SK-N-MC (cell line): ENCODE measurements around the gene TBC1D22A.

ENCODE experiments used
- DNase-seq: peaks from one replicate; pipeline ENCODE4 v3.0.0-alpha.2; 2011; ENCODE audit warnings: low read depth, low spot score
- H3K27ac ChIP-seq: fragments of 200-600 bp; sonication (generic); 2 replicates; pipeline ENCODE4 v1.5.1; 2016; ENCODE audit warnings: mixed run types
- H3K36me3 ChIP-seq: fragments of 200-600 bp; sonication (generic); 2 replicates; pipeline ENCODE4 v1.6.1; 2017; ENCODE audit warnings: antibody characterized with exemption, low read length, mixed read lengths; ENCODE audit not compliant: insufficient read depth
- H3K4me3 ChIP-seq: fragments of 200-600 bp; sonication (generic); 2 replicates; pipeline ENCODE4 v1.5.1; 2016
- H3K9ac ChIP-seq: fragments of 200-600 bp; sonication (generic); 2 replicates; pipeline ENCODE4 v1.8.0; 2017; ENCODE audit warnings: mixed run types, mixed read lengths; ENCODE audit not compliant: insufficient read length
- H3K9me3 ChIP-seq: fragments of 200-600 bp; sonication (generic); 2 replicates; pipeline ENCODE4 v1.6.1; 2017; ENCODE audit warnings: low read depth, mild to moderate bottlenecking, antibody characterized with exemption, low read length, moderate library complexity, mixed read lengths
- EZH2 ChIP-seq: fragments of 200-600 bp; sonication (generic); IDR thresholded peaks from one replicate; pipeline ENCODE4 v1.6.1; 2017; ENCODE audit warnings: antibody characterized with exemption
- FOXP2 ChIP-seq: optimal IDR thresholded peaks from 2 replicates; pipeline ENCODE3; 2011; ENCODE audit warnings: mild to moderate bottlenecking, moderate library complexity; ENCODE audit not compliant: insufficient read depth; ENCODE audit errors: extremely low read length, control extremely low read depth
- POLR2AphosphoS5 ChIP-seq: IDR thresholded peaks from 2 replicates; pipeline ENCODE4 v1.6.1; 2012; ENCODE audit warnings: mild to moderate bottlenecking, low read depth, low read length, borderline replicate concordance

TBC1D22A gene

GRCh38 chr22:47008208-47008885 is 245.9 kb downstream of the TBC1D22A start:
- Histone ChIP-seq H3K4me3 (no peak overlapping the region), H3K9me3 (no peaks in the 10 kb centered on the region), H3K9ac (no peak overlapping the region), H3K27ac (no peak overlapping the region), H3K36me3 (no peaks in the 10 kb centered on the region; the same call in 1 of the 2 replicates)
- TF ChIP-seq FOXP2 (no peak), POLR2AphosphoS5 (no peak), EZH2 (no peak)
- no peak for DNase-seq

DNA sequence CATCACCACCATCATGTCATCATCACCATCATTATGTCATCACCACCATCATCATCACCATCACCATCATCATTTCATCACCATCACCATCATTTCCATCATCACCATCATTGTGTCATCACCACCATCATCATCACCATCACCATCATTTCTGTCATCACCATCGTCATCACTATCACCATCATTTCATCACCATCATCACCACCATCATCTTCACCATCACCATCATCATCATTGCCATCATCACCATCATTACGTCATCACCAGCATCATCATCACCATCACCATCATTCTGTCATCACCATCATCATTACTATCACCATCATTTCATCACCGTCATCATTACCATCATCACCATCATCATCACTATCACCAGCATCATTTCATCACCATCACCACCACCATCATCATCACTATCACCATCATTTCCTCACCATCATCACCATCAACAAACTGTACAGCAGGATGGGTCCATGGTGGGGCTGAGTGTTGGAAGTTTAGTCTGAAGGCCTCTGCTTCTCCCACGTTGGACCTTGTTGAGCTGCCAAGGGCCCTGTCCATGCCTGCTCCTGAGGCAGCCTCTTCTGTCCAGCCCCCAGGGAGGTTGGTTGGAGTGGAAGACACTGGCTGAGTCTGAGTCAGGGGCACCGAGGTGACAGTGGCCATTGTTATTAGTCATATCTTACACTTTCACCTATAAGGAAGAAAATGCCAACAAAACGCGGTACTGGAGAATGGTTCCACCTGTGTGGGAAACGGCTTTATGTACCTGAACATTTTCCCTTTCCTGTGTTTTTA is 247.1 kb downstream of the TBC1D22A start:
- TF ChIP-seq EZH2 (no peak), FOXP2 (no peak), POLR2AphosphoS5 (no peak)
- no peaks in the 10 kb centered on the region; the same call in 1 of the 2 replicates for H3K36me3 ChIP-seq
- no peak overlapping the region for H3K4me3 ChIP-seq
- no peak overlapping the region for H3K27ac ChIP-seq
- no peaks in the 10 kb centered on the region for H3K9me3 ChIP-seq
- DNase-seq: no peak
- no peak overlapping the region for H3K9ac ChIP-seq

DNA sequence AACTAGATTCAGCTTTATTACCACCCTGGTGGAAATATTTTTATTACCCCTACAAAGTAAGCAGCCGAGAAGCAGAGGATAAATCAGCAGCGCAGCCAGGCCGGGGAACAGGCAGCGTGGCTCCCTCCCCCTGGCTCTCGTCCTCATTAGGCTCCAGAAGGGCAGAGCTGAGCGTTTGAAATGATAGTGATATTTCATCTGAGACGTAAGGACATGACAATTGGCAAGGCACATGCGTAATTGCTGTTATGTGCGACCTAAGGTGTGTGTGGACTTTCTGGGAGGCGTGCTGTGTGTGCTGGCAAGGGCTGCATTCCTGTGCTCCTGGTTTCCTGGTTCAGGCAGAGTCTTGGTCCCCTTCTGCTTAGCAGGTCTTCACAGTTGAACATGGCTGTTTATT is 247.8 kb downstream of the TBC1D22A start:
- DNase-seq: no peak
- Histone ChIP-seq H3K27ac (no peak overlapping the region), H3K4me3 (no peak overlapping the region), H3K9me3 (no peaks in the 10 kb centered on the region), H3K36me3 (no peaks in the 10 kb centered on the region; the same call in 1 of the 2 replicates), H3K9ac (no peak overlapping the region)
- TF ChIP-seq EZH2: no peak
- TF ChIP-seq FOXP2: no peak
- TF ChIP-seq POLR2AphosphoS5: no peak

- TF ChIP-seq EZH2 (no peak), POLR2AphosphoS5 (no peak), FOXP2 (no peak)
- Histone ChIP-seq H3K9ac (no peak overlapping the region), H3K4me3 (no peak overlapping the region), H3K27ac (no peak overlapping the region), H3K36me3 (no peaks in the 10 kb centered on the region; the same call in 1 of the 2 replicates), H3K9me3 (no peaks in the 10 kb centered on the region)
- DNase-seq: no peak
These were observed 248.8 kb downstream of the TBC1D22A start for GRCh38 chr22:47011131-47011858.

DNA sequence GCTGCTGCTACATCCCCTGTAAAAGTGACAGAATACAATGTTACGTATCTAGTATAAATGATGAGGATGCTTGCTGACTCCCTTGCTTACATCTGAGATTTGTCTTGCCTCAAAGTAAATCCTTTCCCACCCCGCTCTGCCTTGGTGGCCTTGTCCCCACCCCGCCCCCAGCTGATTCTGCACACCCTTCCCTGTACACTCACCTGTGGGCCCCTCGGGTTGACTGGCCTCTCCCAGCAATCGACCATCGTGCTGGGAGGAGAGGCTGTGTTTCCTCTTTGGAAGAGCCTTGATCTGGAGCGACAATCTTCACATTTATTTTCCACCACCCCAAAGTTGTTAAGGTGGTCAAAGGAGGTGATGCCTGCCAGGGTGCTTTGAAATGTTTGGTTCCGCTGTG is 249.4 kb downstream of the TBC1D22A start:
- Histone ChIP-seq H3K36me3 (no peaks in the 10 kb centered on the region; the same call in 1 of the 2 replicates), H3K9me3 (no peaks in the 10 kb centered on the region), H3K4me3 (no peak overlapping the region), H3K9ac (no peak overlapping the region), H3K27ac (no peak overlapping the region)
- no peak for DNase-seq
- TF ChIP-seq EZH2 (no peak), POLR2AphosphoS5 (no peak), FOXP2 (no peak)

- TF ChIP-seq FOXP2 (peak; percentile 65), POLR2AphosphoS5 (no peak), EZH2 (no peak)
- Histone ChIP-seq H3K4me3 (no peak overlapping the region), H3K9me3 (no peaks in the 10 kb centered on the region), H3K27ac (no peak overlapping the region), H3K36me3 (no peaks in the 10 kb centered on the region; the same call in 1 of the 2 replicates), H3K9ac (no peak overlapping the region)
- no peak for DNase-seq
These were observed 250.3 kb downstream of the TBC1D22A start for GRCh38 chr22:47012589-47013370.

GRCh38 chr22:47013861-47014635 is 251.6 kb downstream of the TBC1D22A start:
- Histone ChIP-seq H3K9me3 (no peaks in the 10 kb centered on the region), H3K4me3 (no peak overlapping the region), H3K36me3 (no peaks in the 10 kb centered on the region; the same call in 1 of the 2 replicates), H3K27ac (no peak overlapping the region), H3K9ac (no peak overlapping the region)
- DNase-seq: no peak
- TF ChIP-seq FOXP2 (no peak), POLR2AphosphoS5 (no peak), EZH2 (no peak)
